Skin of body (tissue), 3 donors: ENCODE results near the gene HLA-DRB5. TPM values are rescaled to one million over a fixed set of nuclear protein-coding genes. Genes with fewer than 3 reads are reported as not detected.
"Not testable (repeated sequence)": the region's sequence is repeated elsewhere in the genome, so short reads cannot be mapped to it uniquely, and the experiment has no call there.

Experiments used
- DNase-seq: peaks from one replicate; lab custom pipeline; 2025; lab: John Stamatoyannopoulos, UW
- small RNA-seq: library from RNA; depleted of rRNA; stranded (forward); fragments of <200 nt; gene quantifications from one replicate; pipeline ENCODE3, GENCODE V24; 2014; ENCODE audit warnings: low replicate concordance
- total RNA-seq: library from RNA; depleted of rRNA; stranded (reverse); fragments of >200 nt; gene quantifications from one replicate; pipeline ENCODE4 v1.2.3, GENCODE V29; 2014

HLA-DRB5 gene
- total RNA-seq, 1 donor from 2014 or later, result 0.79 TPM

DNA sequence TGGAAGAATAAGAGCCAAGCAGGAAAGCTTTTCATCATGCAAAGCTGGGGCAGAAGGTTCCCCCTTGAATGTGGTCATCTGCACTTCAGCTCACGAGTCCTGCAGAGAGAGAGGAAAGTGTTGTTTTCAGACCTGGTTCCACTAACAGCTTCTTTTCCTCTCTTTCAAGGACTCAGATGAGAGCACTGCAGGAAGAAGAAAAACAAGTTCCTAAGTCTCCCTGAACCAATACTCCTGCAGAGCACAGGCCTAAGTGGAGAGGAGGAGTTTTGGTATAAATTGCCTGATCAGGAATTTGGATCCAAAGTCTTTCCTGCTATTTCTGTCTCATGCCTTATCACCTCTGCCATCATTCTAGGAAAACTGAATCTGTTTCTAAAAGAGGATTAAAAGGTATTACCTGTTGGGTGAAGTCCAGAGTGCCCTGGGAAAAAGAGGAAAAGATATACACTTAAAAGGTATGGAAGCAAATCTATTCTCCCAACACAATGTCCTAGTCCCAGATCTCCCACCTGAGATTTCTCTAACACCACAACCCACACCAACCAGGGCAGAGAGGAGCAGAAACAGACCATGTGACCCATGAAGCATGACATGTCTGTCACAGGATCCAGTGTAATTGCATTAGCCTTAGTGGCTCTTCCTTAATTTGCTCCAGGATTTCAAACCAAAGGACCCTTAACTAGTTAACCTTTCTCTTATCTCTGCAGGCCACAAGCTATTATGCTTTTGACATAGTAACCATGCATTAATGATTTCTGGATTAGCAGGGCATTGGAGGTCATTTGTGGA lies 12.2 kb downstream of the HLA-DRB5 start:
- DNase-seq, result no peak

DNA sequence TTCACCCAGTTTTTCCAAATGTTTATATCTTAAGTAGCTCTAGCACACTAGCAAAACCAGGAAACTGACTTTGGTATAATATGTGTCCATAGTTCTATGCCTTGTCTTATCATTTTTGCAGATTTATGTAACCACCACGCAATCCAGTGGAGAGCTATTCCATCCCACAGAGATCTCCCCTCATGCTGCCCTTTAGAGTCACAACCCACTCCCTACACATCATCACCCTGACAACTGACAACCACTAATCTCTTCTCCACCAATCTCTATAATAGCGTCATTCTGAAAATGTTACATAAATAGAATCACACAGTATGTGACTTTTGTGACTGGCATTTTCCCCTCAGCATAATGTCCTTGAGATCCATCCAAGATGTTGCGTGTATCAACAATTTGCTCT lies 29.1 kb downstream of the HLA-DRB5 start:
- DNase-seq, result no peak

- no peak for DNase-seq
Measured at GRCh38 chr6:32492351-32492750, 37.7 kb downstream of the HLA-DRB5 start.

DNA sequence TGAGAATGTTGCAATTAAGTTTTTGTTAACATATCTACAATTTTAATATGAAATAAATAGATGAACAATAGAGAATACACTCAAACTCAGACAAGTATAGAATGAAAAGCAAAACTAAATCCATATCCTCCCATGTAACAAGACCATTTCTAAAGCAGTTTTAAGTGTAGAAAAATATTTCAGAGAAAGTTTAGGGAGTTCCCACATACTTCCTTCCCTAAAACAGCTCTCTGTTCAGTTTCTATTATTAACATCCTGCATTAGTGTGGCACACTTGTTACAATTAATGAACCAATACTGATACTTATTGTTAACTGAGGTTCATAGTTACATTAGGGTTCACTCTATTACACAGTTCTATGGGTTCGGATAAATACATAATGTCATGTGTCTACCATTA lies 38.4 kb downstream of the HLA-DRB5 start:
- no peak for DNase-seq

GRCh38 chr6:32488083-32488482 lies 42.0 kb downstream of the HLA-DRB5 start:
- no peak for DNase-seq

GRCh38 chr6:32484614-32484998 lies 45.5 kb downstream of the HLA-DRB5 start:
- no peak for DNase-seq

- no peak for DNase-seq
Measured at GRCh38 chr6:32483968-32484613, 46.0 kb downstream of the HLA-DRB5 start.

GRCh38 chr6:32475392-32476206 lies 54.5 kb downstream of the HLA-DRB5 start:
- DNase-seq, result no peak

DNA sequence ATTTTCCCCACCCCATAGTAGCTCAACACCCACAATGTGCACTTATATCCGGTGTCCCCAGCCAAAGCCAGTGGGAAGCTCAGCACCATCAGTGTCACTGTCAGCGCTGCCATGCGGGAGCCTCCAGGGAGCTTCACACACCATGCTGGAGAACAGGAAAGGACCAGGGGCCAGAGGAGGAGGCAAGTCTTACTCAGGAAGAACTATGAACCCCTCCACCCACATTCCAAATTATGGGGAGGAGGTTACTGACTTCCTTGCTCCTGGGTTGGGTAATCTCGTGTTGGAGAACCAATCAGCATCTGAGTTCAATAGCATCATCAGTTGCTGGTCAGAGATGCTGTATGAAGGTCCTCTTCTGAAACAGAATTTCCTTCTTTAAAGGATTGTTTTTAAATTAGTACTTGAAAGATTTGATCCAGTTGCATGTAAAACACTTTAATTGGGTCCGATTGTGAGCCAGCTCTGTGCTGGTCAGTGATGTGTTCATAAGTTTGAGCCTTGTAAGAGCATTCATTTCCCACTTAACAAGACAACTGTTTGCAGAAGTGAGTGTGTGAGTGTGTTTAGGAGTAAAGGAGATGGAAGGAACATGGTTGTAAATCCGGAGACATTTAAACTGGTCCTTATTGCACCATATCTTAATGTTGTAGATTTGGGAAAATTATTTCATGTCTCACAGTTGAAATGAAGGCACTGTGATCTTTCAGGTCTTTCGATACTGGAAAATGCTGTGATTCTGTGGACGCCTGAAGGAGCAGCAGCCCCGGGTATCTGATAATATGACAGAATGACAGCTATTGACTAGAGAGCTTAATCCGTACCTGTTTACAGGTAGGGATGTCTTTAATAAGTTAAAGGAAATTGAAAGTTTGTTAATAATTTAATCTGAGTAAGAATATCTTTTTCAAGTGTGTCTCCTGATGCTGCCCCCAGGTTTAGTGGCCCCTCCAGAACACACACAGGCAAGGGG lies 56.4 kb downstream of the HLA-DRB5 start:
- DNase-seq, result not testable (repeated sequence)

- DNase-seq, result no peak
Measured at GRCh38 chr6:32472781-32473375, 57.2 kb downstream of the HLA-DRB5 start.

DNA sequence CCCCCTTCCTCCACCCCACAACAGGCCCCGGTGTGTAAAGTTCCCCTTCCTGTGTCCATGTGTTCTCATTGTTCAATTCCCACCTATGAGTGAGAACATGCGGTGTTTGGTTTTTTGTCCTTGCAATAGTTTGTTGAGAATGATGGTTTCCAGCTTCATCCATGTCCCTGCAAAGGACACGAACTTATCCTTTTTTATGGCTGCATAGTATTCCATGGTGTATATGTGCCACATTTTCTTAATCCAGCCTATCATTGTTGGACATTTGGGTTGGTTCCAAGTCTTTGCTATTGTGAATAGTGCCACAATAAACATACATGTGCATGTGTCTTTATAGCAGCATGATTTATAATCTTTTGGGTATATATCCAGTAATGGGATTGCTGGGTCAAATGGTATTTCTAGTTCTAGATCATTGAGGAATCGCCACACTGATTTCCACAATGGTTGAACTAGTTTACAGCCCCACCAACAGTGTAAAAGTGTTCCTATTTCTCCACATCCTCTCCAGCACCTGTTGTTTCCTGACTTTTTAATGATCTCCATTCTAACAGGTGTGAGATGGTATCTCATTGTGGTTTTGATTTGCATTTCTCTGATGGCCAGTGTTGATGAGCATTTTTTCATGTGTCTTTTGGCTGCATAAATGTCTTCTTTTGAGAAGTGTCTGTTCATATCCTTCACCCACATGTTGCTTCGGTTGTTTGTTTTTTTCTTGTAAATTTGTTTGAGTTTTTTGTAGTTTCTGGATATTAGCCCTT lies 62.2 kb downstream of the HLA-DRB5 start:
- DNase-seq, result not testable (repeated sequence)

Small RNA genes lying within 50 kb of the gene (small RNA-seq; reads per million reads assigned to genes)
- not detected for gene RNU1-61P

Other genes with a start within 250 kb of the HLA-DRB5 start
- gene TSBP1, start 158.4 kb downstream of the HLA-DRB5 start, total RNA-seq, result not detected
- gene BTNL2, start 123.1 kb downstream of the HLA-DRB5 start, total RNA-seq, result not detected
- 92.8 TPM for gene HLA-DRA, start 90.4 kb downstream of the HLA-DRB5 start, total RNA-seq
- 20.7 TPM for gene HLA-DRB1, start 59.6 kb upstream of the HLA-DRB5 start, total RNA-seq
- 3.2 TPM for gene HLA-DQA1, start 107.1 kb upstream of the HLA-DRB5 start, total RNA-seq
- gene HLA-DQB1, start 136.4 kb upstream of the HLA-DRB5 start, total RNA-seq, result 0.69 TPM
- 0.99 TPM for gene HLA-DQA2, start 211.1 kb upstream of the HLA-DRB5 start, total RNA-seq
- 6.4 TPM for gene HLA-DQB2, start 233.2 kb upstream of the HLA-DRB5 start, total RNA-seq